Measurements from ENCODE around the gene CTIF. TPM values are rescaled to one million over a fixed set of nuclear protein-coding genes. Genes with fewer than 3 reads are reported as not detected.

The CTIF gene
- total and polyA plus RNA-seq, 4 donors, result 12.2 to 45.7 (median 32.6) TPM

DNA sequence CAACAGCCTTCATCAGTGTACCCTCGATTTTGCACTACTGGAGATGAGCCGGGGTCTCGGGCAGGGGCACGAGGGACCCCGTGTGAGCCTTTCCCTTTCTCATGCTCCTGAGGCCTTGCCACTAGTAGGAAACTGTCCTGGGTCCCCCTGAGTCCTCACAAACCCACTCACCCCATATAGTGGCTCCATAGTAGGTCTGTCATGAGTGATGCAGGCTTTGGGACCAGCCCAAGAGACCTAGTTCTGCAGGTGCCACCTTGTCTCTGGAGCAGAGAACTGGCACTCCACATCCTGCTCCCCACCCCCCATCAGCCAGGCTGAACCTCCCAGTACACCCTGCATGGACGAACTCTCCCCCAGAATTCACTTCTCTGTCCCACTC, 224.9 kb downstream of the CTIF start:
- 69 to 80% methylated on average over 6 of the region's 6 CpGs for WGBS, 2 donors
- H3K27me3 ChIP-seq (ENCODE audit: control insufficient read depth in 3 of 3, insufficient read depth in 3 of 3, low read length in 2 of 3), result no peaks in the 10 kb centered on the region
- H3K4me3 ChIP-seq, result no peak overlapping the region
- peaks cover 0 to 21% (median 17%) of the 10 kb centered on the region in 4 donors for H3K36me3 ChIP-seq (ENCODE audit: control insufficient read depth in 4 of 4, insufficient read depth in 4 of 4, low read length in 4 of 4)
- DNase-seq, result no peak
- TF ChIP-seq, protein P1, sequence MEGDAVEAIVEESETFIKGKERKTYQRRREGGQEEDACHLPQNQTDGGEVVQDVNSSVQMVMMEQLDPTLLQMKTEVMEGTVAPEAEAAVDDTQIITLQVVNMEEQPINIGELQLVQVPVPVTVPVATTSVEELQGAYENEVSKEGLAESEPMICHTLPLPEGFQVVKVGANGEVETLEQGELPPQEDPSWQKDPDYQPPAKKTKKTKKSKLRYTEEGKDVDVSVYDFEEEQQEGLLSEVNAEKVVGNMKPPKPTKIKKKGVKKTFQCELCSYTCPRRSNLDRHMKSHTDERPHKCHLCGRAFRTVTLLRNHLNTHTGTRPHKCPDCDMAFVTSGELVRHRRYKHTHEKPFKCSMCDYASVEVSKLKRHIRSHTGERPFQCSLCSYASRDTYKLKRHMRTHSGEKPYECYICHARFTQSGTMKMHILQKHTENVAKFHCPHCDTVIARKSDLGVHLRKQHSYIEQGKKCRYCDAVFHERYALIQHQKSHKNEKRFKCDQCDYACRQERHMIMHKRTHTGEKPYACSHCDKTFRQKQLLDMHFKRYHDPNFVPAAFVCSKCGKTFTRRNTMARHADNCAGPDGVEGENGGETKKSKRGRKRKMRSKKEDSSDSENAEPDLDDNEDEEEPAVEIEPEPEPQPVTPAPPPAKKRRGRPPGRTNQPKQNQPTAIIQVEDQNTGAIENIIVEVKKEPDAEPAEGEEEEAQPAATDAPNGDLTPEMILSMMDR (IDR thresholded peaks at IDR 0.05; ENCODE audit: control extremely low read depth, extremely low read depth), result no peak
- no peak for ATAC-seq (ENCODE audit: insufficient read depth, low FRiP score)
- H3K27ac ChIP-seq (ENCODE audit: low read depth in 1 of 2, low read length in 1 of 2), result peak overlapping the region in 1 of 2 donors; percentile 2
- peaks cover 0 to 10% (median 5%) of the 10 kb centered on the region in 5 donors for H3K4me1 ChIP-seq (ENCODE audit: control insufficient read depth in 5 of 5, insufficient read depth in 5 of 5, low read length in 5 of 5)
- no peak overlapping the region for H3K9ac ChIP-seq (ENCODE audit: insufficient read depth in 1 of 2, low read length in 2 of 2)
- H3K9me3 ChIP-seq (ENCODE audit: control insufficient read depth in 4 of 4, insufficient read depth in 3 of 4, low read length in 3 of 4), result no peaks in the 10 kb centered on the region

DNA sequence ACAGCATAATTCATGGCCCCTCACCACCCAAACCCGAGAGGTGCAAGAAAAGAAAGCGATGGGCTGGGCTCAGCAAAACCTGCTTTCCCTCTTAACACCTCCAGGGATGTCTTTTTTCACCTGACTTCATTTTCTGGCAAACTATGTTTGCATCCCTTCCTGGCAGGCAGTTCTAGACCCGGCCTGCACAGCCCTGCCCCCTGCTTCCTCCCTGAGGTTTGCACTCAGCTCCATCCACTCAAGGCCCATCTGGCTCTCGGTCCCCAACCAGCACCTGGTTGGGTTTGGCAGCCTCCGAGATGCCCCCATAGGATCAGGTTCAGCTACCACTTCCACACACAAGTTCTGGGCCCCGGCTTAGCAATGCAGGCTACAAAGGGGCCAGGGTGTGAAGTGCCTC, 226.2 kb downstream of the CTIF start:
- ATAC-seq (ENCODE audit: insufficient read depth, low FRiP score) (no peak), DNase-seq (no peak)
- no peaks in the 10 kb centered on the region for H3K9me3 ChIP-seq (ENCODE audit: control insufficient read depth in 4 of 4, insufficient read depth in 3 of 4, low read length in 3 of 4)
- TF ChIP-seq, protein P1 (IDR thresholded peaks at IDR 0.05; ENCODE audit: control extremely low read depth, extremely low read depth), result no peak
- no peaks in the 10 kb centered on the region for H3K27me3 ChIP-seq (ENCODE audit: control insufficient read depth in 3 of 3, insufficient read depth in 3 of 3, low read length in 2 of 3)
- no peak overlapping the region for H3K4me3 ChIP-seq
- H3K27ac ChIP-seq (ENCODE audit: low read depth in 1 of 2, low read length in 1 of 2), result no peak overlapping the region
- H3K36me3 ChIP-seq (ENCODE audit: control insufficient read depth in 4 of 4, insufficient read depth in 4 of 4, low read length in 4 of 4), result peaks cover 0 to 23% (median 19%) of the 10 kb centered on the region in 4 donors
- peaks cover 0 to 10% (median 5%) of the 10 kb centered on the region in 5 donors for H3K4me1 ChIP-seq (ENCODE audit: control insufficient read depth in 5 of 5, insufficient read depth in 5 of 5, low read length in 5 of 5)
- H3K9ac ChIP-seq (ENCODE audit: insufficient read depth in 1 of 2, low read length in 2 of 2), result no peak overlapping the region
- 71 to 73% methylated on average over 6 of the region's 6 CpGs for WGBS, 2 donors

GRCh38 chr18:48766026-48766425, 227.2 kb downstream of the CTIF start:
- Histone ChIP-seq H3K36me3 (ENCODE audit: control insufficient read depth in 4 of 4, insufficient read depth in 4 of 4, low read length in 4 of 4) (peaks cover 0 to 23% (median 22%) of the 10 kb centered on the region in 4 donors), H3K9ac (ENCODE audit: insufficient read depth in 1 of 2, low read length in 2 of 2) (no peak overlapping the region), H3K9me3 (ENCODE audit: control insufficient read depth in 4 of 4, insufficient read depth in 3 of 4, low read length in 3 of 4) (no peaks in the 10 kb centered on the region), H3K27ac (ENCODE audit: low read depth in 1 of 2, low read length in 1 of 2) (no peak overlapping the region), H3K27me3 (ENCODE audit: control insufficient read depth in 3 of 3, insufficient read depth in 3 of 3, low read length in 2 of 3) (no peaks in the 10 kb centered on the region), H3K4me3 (no peak overlapping the region), H3K4me1 (ENCODE audit: control insufficient read depth in 5 of 5, insufficient read depth in 5 of 5, low read length in 5 of 5) (peaks cover 0 to 8% (median 5%) of the 10 kb centered on the region in 5 donors)
- 80 to 95% methylated on average over 3 to 4 of the region's 4 CpGs for WGBS, 2 donors
- DNase-seq, result no peak
- TF ChIP-seq, protein P1 (IDR thresholded peaks at IDR 0.05; ENCODE audit: control extremely low read depth, extremely low read depth), result no peak
- no peak for ATAC-seq (ENCODE audit: insufficient read depth, low FRiP score)

DNA sequence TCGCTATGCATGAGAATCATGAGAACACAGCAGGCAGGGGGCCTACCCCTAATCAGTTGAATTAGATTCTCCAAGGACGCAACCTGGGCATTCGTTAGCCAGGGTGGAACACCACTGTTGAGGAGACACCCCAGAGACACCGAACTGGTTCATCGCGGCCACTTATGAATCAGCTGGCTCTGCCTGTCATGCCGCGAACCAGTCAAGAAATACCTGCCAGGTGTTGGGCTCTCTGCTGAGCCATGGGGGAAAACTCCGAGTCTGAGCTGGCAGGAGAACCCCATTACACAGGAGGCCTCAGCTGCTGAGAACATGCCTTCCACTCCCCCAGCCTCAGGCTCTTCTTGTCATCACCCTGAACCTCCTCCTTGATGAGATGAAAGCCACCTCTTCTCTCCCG, 227.7 kb downstream of the CTIF start:
- Histone ChIP-seq H3K9ac (ENCODE audit: insufficient read depth in 1 of 2, low read length in 2 of 2) (no peak overlapping the region), H3K4me1 (ENCODE audit: control insufficient read depth in 5 of 5, insufficient read depth in 5 of 5, low read length in 5 of 5) (peaks cover 0 to 8% (median 6%) of the 10 kb centered on the region in 5 donors), H3K9me3 (ENCODE audit: control insufficient read depth in 4 of 4, insufficient read depth in 3 of 4, low read length in 3 of 4) (no peaks in the 10 kb centered on the region), H3K36me3 (ENCODE audit: control insufficient read depth in 4 of 4, insufficient read depth in 4 of 4, low read length in 4 of 4) (peaks cover 0 to 22% (median 18%) of the 10 kb centered on the region in 4 donors), H3K4me3 (no peak overlapping the region), H3K27me3 (ENCODE audit: control insufficient read depth in 3 of 3, insufficient read depth in 3 of 3, low read length in 2 of 3) (no peaks in the 10 kb centered on the region), H3K27ac (ENCODE audit: low read depth in 1 of 2, low read length in 1 of 2) (peak overlapping the region in 1 of 2 donors; percentile 53)
- TF ChIP-seq, protein P1 (IDR thresholded peaks at IDR 0.05; ENCODE audit: control extremely low read depth, extremely low read depth), result no peak
- DNase-seq (no peak), ATAC-seq (ENCODE audit: insufficient read depth, low FRiP score) (no peak)
- 89 to 93% methylated on average over 10 of the region's 10 CpGs for WGBS, 2 donors
